ENCODE results near the gene ITGAX. TPM values are rescaled to one million over a fixed set of nuclear protein-coding genes. Genes with fewer than 3 reads are reported as not detected.

ITGAX gene
- total RNA-seq, 1 experiment from 2014 or later, result not detected

DNA sequence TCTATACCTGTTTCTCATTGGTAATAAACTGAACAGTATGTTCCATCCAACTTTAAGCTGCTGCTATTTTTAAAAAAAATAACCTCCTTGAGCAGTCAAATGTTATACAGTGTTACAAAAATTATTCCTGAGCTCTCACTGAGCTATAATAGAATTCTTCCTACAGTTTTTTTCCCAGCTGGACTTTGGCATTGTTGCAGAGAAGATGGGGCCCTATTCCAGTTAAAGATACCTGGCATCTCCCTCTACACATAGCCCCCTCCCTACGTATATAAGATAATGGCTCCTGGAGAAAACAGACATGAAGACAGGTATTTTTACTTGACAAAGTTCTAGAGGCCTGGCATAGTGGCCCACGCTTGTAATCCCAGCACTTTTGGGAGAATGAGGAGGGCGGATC, 74.8 kb downstream of the ITGAX start:
- intact Hi-C loops (cut with micrococcal nuclease; ENCODE audit: unreplicated experiment), result loop anchor here (2.0 kb wide), 1 partner anchor 13 kb away; the partner anchor contains the start of gene ZNF843
- H3K27me3 ChIP-seq (replicated peaks; ENCODE audit: control insufficient read depth, insufficient read depth, low read length), result no peaks in the 10 kb centered on the region
- H3K36me3 ChIP-seq (ENCODE audit: control insufficient read depth, insufficient read depth, low read length), result no peaks in the 10 kb centered on the region
- no TSS peak for BruUV-seq (replicated peaks)
- H3K9me3 Mint-ChIP-seq (ENCODE audit: unreplicated experiment), result no peaks in the 10 kb centered on the region
- H3K4me3 Mint-ChIP-seq (ENCODE audit: unreplicated experiment), result no peak overlapping the region
- ChIA-PET POLR2A (no interaction called here), CTCF (interaction anchor here (1.2 kb wide), 1 partner anchor 29 kb away, joined by 3 read pairs; no protein-coding TSS in a partner anchor)
- TF ChIP-seq, protein P1, sequence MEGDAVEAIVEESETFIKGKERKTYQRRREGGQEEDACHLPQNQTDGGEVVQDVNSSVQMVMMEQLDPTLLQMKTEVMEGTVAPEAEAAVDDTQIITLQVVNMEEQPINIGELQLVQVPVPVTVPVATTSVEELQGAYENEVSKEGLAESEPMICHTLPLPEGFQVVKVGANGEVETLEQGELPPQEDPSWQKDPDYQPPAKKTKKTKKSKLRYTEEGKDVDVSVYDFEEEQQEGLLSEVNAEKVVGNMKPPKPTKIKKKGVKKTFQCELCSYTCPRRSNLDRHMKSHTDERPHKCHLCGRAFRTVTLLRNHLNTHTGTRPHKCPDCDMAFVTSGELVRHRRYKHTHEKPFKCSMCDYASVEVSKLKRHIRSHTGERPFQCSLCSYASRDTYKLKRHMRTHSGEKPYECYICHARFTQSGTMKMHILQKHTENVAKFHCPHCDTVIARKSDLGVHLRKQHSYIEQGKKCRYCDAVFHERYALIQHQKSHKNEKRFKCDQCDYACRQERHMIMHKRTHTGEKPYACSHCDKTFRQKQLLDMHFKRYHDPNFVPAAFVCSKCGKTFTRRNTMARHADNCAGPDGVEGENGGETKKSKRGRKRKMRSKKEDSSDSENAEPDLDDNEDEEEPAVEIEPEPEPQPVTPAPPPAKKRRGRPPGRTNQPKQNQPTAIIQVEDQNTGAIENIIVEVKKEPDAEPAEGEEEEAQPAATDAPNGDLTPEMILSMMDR (IDR thresholded peaks at IDR 0.05; ENCODE audit: insufficient read depth in 1 of 2, low read depth in 1 of 2, low read length in 1 of 2, severe bottlenecking in 1 of 2, unreplicated experiment in 1 of 2), result no peak
- no peaks in the 10 kb centered on the region for H3K4me1 Mint-ChIP-seq (ENCODE audit: low read depth, unreplicated experiment)
- H3K9me3 ChIP-seq, result no peaks in the 10 kb centered on the region
- no peak overlapping the region for H3K4me3 ChIP-seq (ENCODE audit: low read depth, low read length)
- H3K27ac Mint-ChIP-seq (ENCODE audit: unreplicated experiment), result no peak overlapping the region
- H3K36me3 Mint-ChIP-seq (ENCODE audit: insufficient read depth, unreplicated experiment), result no peaks in the 10 kb centered on the region
- no peaks in the 10 kb centered on the region for H3K4me1 ChIP-seq
- peaks cover 2% of the 10 kb centered on the region for H3K27me3 Mint-ChIP-seq (ENCODE audit: insufficient read depth, unreplicated experiment)
- no peak for DNase-seq

DNA sequence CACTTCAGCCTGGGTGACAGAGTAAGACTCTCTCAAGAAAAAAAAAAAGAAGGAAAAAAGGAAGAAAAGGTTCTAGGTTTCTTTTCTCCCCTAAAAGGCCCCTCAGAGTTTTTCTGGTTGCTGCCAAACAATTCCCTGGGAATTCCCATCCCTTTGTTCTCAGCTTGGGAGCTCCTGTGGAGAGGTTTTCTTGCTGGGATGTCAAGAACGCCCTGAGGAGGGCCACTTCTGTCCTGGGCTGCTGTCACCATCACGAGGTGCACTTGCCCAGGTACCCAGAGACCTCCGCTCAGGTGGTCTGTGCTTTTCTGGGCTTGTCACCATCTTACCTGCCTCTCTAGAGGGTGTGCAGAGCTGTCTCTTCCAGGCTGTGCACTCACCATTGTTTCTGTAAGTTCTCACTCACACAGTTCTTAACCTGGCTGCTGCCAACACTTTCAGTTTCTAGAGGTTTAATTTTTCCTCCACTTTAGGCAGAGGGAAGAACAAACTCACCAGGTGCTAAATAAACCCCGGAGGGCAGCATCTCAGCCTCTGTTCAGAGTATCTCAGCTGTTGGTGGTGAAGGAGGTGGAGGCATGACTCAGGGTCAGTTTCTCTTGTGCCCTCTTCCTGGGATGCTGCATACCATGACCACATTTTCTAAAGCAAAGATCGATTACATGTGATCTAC, 75.5 kb downstream of the ITGAX start:
- ChIA-PET POLR2A (no interaction called here), CTCF (interaction anchor here (1.2 kb wide), 1 partner anchor 28 kb away, joined by 3 read pairs; no protein-coding TSS in a partner anchor)
- no peak for DNase-seq
- Mint-ChIP-seq H3K36me3 (ENCODE audit: insufficient read depth, unreplicated experiment) (no peaks in the 10 kb centered on the region), H3K27me3 (ENCODE audit: insufficient read depth, unreplicated experiment) (no peaks in the 10 kb centered on the region), H3K4me1 (ENCODE audit: low read depth, unreplicated experiment) (no peaks in the 10 kb centered on the region), H3K27ac (ENCODE audit: unreplicated experiment) (no peak overlapping the region), H3K4me3 (ENCODE audit: unreplicated experiment) (no peak overlapping the region), H3K9me3 (ENCODE audit: unreplicated experiment) (no peaks in the 10 kb centered on the region)
- BruUV-seq (replicated peaks), result no TSS peak
- TF ChIP-seq, protein P1 (IDR thresholded peaks at IDR 0.05; ENCODE audit: insufficient read depth in 1 of 2, low read depth in 1 of 2, low read length in 1 of 2, severe bottlenecking in 1 of 2, unreplicated experiment in 1 of 2), result no peak
- no peak overlapping the region for H3K4me3 ChIP-seq (ENCODE audit: low read depth, low read length)
- H3K4me1 ChIP-seq, result no peaks in the 10 kb centered on the region
- no peaks in the 10 kb centered on the region for H3K27me3 ChIP-seq (replicated peaks; ENCODE audit: control insufficient read depth, insufficient read depth, low read length)
- no peaks in the 10 kb centered on the region for H3K36me3 ChIP-seq (ENCODE audit: control insufficient read depth, insufficient read depth, low read length)
- intact Hi-C loops (cut with micrococcal nuclease; ENCODE audit: unreplicated experiment), result no loop called here
- H3K9me3 ChIP-seq, result no peaks in the 10 kb centered on the region

Other genes starting within 250 kb of the ITGAX start
- 30.5 and 34.1 TPM in 2 replicates for gene BCKDK, start 246.8 kb upstream of the ITGAX start, total RNA-seq (2022)
- gene KAT8, start 237.5 kb upstream of the ITGAX start, total RNA-seq (2022), result 46.2 and 50.2 TPM in 2 replicates
- gene PRSS8, start 219.4 kb upstream of the ITGAX start, total RNA-seq (2022), result 237 and 271 TPM in 2 replicates
- gene PRSS36, start 205.1 kb upstream of the ITGAX start, total RNA-seq (2022), result 1.4 and 1.6 TPM in 2 replicates
- 489 and 490 TPM in 2 replicates for gene FUS, start 175.0 kb upstream of the ITGAX start, total RNA-seq (2022)
- 0.49 and 0.84 TPM in 2 replicates for gene PYCARD, start 152.4 kb upstream of the ITGAX start, total RNA-seq (2022)
- 0.07 TPM in 2 replicates for gene TRIM72, start 141.1 kb upstream of the ITGAX start, total RNA-seq (2022)
- gene PYDC1, start 138.0 kb upstream of the ITGAX start, total RNA-seq (2022), result not detected in 2 replicates
- gene ITGAM, start 95.2 kb upstream of the ITGAX start, total RNA-seq (2022), result 0.19 TPM in 1 of 2 replicates, not detected in the other
- gene ITGAD, start 38.2 kb downstream of the ITGAX start, total RNA-seq (2022), result not detected in 2 replicates
- not detected in 2 replicates for gene COX6A2, start 73.2 kb downstream of the ITGAX start, total RNA-seq (2022)
- gene ZNF843, start 87.6 kb downstream of the ITGAX start, total RNA-seq (2022), result 0.09 and 0.30 TPM in 2 replicates
- gene ARMC5, start 104.3 kb downstream of the ITGAX start, total RNA-seq (2022), result 9.7 and 10.2 TPM in 2 replicates
- 9.3 and 10.0 TPM in 2 replicates for gene TGFB1I1, start 117.0 kb downstream of the ITGAX start, total RNA-seq (2022)
- gene SLC5A2, start 127.9 kb downstream of the ITGAX start, total RNA-seq (2022), result 2.8 and 3.0 TPM in 2 replicates
- gene RUSF1, start 153.2 kb downstream of the ITGAX start, total RNA-seq (2022), result 23.5 and 30.5 TPM in 2 replicates
- not detected in 2 replicates for gene AHSP, start 172.7 kb downstream of the ITGAX start, total RNA-seq (2022)